Activated naive CD4-positive, alpha-beta T cell treated with anti-CD3 and anti-CD28 coated beads, Interleukin-2, amount 10 ng/mL, durations not matched to agents 7 days and 5 days (primary cell): ENCODE measurements around the gene OSBPL2.

Experiments used
- CTCF ChIA-PET: fragments of 350-600 bp; sonication (Branson Sonifier 250); formaldehyde crosslinking; loops from one replicate; lab custom pipeline; 2021; ENCODE audit warnings: antibody characterized with exemption; lab: Charles Lee
- DNase-seq: peaks from one replicate; pipeline ENCODE4 v3.0.0-alpha.2; 2020
- H3K27ac Mint-ChIP-seq: one replicate; pipeline ENCODE4 v1.8.0; 2021; ENCODE audit warnings: mild to moderate bottlenecking, moderate library complexity, mixed read lengths
- H3K27me3 Mint-ChIP-seq: one replicate; pipeline ENCODE4 v1.8.0; 2021; ENCODE audit warnings: mild to moderate bottlenecking, mixed read lengths
- H3K36me3 Mint-ChIP-seq: one replicate; pipeline ENCODE4 v1.8.0; 2021; ENCODE audit warnings: mixed read lengths
- H3K4me1 Mint-ChIP-seq: one replicate; pipeline ENCODE4 v1.8.0; 2021; ENCODE audit warnings: mixed read lengths
- H3K4me3 Mint-ChIP-seq: one replicate; pipeline ENCODE4 v1.8.0; 2021; ENCODE audit warnings: mild to moderate bottlenecking, moderate library complexity, mixed read lengths
- H3K9me3 Mint-ChIP-seq: one replicate; pipeline ENCODE4 v1.8.0; 2021; ENCODE audit warnings: mixed read lengths

The OSBPL2 gene

DNA sequence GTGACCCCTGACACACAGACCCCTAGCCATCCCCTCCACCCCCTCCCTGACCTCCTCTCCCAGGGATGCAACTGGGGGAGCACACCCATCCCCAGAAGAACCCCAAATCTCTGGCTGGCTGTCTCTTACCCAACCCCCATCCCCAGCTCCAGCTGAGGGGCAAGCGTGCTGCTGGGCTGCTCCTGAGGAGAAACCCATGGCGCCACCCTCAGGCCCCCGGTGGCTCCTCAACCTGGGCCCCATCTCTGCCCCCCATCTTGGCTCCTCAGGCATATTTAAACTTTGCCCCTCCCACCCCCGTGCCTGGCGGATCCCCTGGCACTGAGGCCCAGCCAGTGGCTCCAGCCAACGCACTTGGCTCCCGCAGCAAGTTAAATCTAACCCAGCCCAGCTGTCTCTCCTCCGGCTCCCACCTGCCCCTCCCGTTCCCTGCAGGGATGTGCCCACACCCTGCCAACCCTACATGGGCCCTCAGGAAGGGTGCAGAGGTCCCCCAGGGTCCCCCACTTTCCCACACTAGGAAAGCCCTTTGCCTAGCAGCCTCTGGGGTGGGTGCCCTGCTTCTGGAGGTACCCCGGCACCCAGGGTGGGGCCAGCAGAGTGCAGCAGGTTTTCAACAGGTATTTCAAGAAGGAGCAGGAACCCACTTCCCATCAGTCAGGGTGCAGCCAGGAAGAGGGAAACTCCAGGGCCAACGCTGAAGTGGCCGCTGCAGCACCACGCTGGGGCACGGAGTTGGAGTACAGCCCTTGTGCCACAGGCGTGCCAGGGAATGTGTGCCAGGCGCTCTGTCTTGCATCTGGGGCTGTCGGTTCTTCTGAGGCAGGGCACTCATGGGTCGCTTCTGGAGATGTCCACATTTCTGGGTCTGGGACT lies 5.3 kb upstream of the OSBPL2 start:
- no peak overlapping the region for H3K4me3 Mint-ChIP-seq
- H3K27ac Mint-ChIP-seq, result no peak overlapping the region
- DNase-seq, result no peak
- peaks cover 11% of the 10 kb centered on the region for H3K27me3 Mint-ChIP-seq
- CTCF ChIA-PET, result no interaction called here
- H3K36me3 Mint-ChIP-seq, result no peaks in the 10 kb centered on the region
- peaks cover 5% of the 10 kb centered on the region for H3K4me1 Mint-ChIP-seq
- no peaks in the 10 kb centered on the region for H3K9me3 Mint-ChIP-seq

DNA sequence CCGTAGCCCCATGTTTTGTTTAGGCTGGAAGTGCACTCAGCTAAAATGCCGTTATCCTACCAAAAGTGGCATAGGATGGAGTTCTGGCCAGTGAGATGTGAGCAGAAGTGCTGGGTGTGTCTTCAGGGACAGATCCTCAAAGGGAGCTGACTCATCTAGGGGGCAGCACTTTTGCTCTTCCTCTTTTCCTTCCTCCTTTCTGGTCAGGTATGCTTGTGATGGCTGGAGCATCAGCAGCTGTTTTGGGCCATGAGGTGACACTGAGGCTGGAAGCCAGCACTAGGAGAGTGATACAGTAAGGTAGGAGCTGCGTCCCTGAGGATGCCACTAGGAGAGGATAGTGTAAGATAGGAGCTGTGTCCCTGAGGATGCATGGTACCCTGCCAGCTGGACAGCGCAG lies 4.6 kb upstream of the OSBPL2 start:
- no peak for DNase-seq
- Mint-ChIP-seq H3K36me3 (no peaks in the 10 kb centered on the region), H3K27ac (no peak overlapping the region), H3K4me3 (no peak overlapping the region), H3K27me3 (peaks cover 11% of the 10 kb centered on the region), H3K9me3 (no peaks in the 10 kb centered on the region), H3K4me1 (peaks cover 7% of the 10 kb centered on the region)
- CTCF ChIA-PET, result no interaction called here

DNA sequence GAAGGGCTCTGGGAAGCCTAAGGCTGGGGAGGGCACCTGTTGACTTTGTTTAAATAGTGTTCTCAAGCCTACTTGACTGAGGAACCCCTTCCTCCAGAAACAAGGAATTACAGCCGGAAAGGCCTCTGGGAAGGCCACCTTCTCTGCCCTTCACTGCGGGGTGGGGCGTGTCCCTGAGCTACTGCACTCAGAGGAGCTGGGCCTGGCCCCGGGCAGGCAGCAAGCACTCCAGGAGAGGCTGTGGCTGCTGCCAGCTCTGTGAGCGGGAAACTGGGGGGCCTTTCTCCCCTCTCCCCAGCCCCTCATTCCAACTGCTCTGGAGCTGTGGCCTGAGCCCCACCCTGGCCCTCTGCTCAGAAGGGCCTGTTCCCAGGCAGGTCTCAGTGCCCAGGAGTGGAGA lies 4.0 kb upstream of the OSBPL2 start:
- Mint-ChIP-seq H3K4me3 (no peak overlapping the region), H3K4me1 (peaks cover 11% of the 10 kb centered on the region), H3K27ac (no peak overlapping the region), H3K9me3 (no peaks in the 10 kb centered on the region), H3K27me3 (peaks cover 11% of the 10 kb centered on the region), H3K36me3 (peaks cover 1% of the 10 kb centered on the region)
- CTCF ChIA-PET, result no interaction called here
- DNase-seq, result no peak

DNA sequence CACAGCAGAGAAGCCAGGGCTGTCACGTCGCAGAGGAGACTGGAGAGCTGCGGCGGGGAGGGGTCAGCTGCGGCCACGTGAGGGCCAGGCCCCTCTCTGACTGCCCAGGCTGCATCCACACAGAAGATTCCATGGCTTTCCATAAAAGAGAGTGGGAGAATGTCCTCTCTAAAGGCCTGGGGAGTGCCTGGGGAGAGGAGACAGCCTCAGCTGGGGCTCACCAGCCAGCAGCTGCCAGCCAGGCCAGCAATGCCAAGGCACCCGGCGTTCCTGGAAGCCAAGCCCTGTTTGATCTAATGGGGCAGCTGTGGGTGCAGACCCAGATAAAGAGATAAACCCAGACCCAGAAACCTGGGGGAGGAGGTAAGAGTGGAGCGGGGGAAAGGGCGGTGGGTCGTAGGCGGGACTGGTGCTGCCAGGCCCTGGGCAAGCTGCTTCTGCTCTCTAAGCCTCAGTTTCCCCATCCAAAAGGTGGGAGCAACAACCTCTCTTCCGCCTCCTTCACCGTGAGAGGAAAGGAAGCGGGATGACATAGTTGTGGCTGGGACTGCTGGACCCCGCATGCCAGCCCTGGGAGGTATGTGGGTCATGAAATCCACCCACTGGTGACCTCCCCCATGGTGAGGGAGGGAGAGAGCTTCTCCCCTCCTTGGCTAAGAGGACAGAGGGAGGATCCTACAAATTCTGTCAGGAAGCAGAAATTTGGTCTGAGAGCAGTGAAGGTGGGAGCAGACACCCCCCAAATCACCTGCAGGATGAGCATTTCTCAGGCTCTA lies 3.1 kb upstream of the OSBPL2 start:
- DNase-seq, result no peak
- peaks cover 11% of the 10 kb centered on the region for H3K27me3 Mint-ChIP-seq
- CTCF ChIA-PET, result no interaction called here

DNA sequence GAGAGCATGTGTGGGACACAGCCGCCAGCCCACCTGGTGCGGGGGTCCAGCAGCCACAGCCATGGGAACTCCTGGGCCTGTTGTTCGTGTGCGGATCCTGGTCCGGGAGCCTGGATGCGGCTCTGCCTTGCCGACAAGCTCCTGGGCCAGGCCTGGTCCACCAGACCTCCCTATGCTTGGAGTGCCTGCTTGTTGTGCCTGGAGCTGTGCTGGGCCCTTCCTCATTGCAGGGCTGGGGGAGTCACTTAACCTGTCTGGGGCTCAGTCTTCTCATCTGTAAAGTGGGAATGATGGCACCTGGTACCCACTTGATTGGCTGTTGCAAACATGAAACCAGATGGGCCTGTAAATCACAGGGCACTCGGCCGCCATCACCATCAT lies 2.6 kb upstream of the OSBPL2 start:
- Mint-ChIP-seq H3K36me3 (peaks cover 1% of the 10 kb centered on the region), H3K4me3 (no peak overlapping the region), H3K4me1 (peaks cover 26% of the 10 kb centered on the region), H3K9me3 (no peaks in the 10 kb centered on the region), H3K27ac (no peak overlapping the region), H3K27me3 (peaks cover 11% of the 10 kb centered on the region)
- DNase-seq, result no peak
- CTCF ChIA-PET, result no interaction called here

More for the DNA sequence above, 3.1 kb upstream of the OSBPL2 start:
- no peaks in the 10 kb centered on the region for H3K9me3 Mint-ChIP-seq
- H3K36me3 Mint-ChIP-seq, result peaks cover 1% of the 10 kb centered on the region
- H3K4me3 Mint-ChIP-seq, result no peak overlapping the region
- H3K4me1 Mint-ChIP-seq, result peaks cover 20% of the 10 kb centered on the region
- no peak overlapping the region for H3K27ac Mint-ChIP-seq

DNA sequence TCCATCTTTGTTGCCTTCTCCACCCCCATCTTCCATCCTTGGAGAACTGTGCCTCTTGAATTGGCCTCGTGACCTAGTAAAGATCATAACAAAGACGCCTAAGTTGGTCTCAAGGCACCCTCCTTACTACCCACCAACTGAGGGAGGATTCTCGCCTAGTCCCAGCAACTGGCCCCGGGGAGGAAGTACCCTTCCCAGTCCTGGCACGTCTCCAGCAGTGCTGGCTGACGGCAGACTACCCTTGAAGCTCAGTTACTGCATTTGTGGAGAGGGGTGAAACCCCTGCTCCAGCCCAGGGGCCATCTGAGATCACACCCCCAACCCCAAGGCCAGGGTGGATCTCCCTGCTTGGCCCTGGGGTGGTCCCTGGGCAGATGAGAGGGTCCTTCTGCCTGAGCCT lies 2.1 kb upstream of the OSBPL2 start:
- Mint-ChIP-seq H3K27ac (no peak overlapping the region), H3K4me3 (no peak overlapping the region), H3K9me3 (no peaks in the 10 kb centered on the region), H3K27me3 (peaks cover 11% of the 10 kb centered on the region), H3K36me3 (peaks cover 1% of the 10 kb centered on the region), H3K4me1 (peaks cover 27% of the 10 kb centered on the region)
- DNase-seq, result no peak
- CTCF ChIA-PET, result no interaction called here

DNA sequence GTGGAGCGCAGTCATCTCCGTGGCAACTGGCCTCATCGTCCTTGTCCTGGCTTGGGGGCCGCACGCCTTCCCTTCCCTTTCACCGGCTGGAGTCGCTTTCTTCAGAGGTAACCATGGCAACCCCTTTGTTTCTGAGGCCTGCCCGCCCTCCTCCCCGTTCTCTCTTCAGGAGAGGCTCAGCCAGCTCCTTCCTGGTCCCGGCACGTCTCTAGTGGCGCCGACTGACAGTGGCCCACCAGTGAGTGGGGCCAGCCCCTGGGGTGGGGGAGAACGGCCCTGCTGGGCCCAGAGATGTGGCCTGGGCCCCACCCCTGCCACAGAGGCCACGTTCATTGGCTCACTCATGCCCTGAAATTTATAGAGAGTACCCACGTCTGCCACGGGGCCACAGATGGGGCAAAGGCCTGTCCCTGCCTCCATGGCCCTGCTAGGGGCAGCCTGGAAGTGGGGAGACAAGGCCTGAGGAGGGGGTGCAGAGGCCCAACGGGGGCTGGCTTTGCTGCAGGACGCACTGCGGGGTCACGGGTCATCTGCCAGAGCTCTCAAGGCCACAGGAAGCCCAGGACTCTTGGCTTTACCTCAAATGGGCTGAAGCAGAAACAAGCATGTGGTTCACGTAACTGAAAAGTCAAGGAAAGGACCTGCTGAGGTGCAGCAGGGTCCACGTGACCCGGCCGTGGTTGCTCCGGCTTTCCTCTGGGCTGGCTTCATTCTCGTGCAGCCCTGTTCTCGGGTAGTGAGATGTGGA lies 1.4 kb upstream of the OSBPL2 start:
- CTCF ChIA-PET, result no interaction called here
- Mint-ChIP-seq H3K4me3 (no peak overlapping the region), H3K27me3 (peaks cover 9% of the 10 kb centered on the region), H3K27ac (peak overlapping the region; percentile 24), H3K4me1 (peaks cover 34% of the 10 kb centered on the region), H3K36me3 (peaks cover 6% of the 10 kb centered on the region), H3K9me3 (no peaks in the 10 kb centered on the region)
- DNase-seq, result no peak

DNA sequence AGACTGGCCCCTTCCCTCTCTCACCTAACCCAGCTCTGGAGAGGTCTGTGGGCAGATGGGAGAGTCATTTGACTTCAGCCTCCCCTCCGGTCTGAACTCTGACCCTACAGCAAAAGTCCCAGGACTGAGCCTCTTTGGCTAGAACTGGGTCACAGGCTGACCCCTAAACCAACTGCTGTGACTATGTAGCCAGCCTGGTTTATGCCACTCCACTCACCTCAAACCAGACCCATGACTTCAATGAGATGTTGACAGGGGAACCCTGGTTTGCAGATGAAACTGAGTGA lies 864 bp upstream of the OSBPL2 start:
- H3K4me1 Mint-ChIP-seq, result peaks cover 35% of the 10 kb centered on the region
- peaks cover 4% of the 10 kb centered on the region for H3K27me3 Mint-ChIP-seq
- CTCF ChIA-PET, result no interaction called here

DNA sequence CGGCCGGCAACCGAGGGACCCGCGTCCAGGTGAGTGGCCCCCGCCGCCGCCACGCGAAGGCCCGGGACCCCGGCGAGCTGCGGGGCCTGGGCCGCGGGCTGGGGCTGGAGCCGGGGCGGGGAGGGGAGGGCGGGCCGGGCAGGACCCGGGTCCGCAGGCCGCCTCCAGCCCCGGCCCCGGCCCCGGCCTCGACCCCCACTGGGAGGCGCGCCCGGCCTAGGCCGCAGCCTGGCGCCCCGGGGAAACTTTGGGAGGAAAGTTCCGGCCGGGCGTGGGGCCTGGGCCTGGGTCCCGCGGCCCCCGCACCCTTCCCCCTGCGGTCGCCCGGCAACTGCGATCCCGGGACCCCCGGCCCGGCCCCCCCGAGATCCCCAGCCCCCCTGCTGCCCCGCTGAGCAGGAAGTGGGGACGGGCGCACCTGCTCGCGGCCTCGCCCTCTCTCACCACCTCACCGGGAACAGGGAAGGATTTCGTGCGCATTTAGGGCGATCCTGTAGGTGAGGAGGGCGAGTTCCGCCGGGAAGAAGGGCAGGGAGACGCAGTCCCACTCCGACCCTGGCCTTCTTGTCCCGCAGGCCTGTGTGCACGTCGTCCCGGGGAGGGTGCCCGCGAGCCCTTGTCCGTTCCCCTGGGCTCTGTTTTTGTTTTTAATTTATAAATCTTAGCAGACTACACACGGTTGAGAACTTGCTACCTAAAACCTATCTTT lies 402 bp downstream of the OSBPL2 start:
- Mint-ChIP-seq H3K27me3 (peaks cover 2% of the 10 kb centered on the region), H3K4me1 (peaks cover 35% of the 10 kb centered on the region), H3K36me3 (peaks cover 6% of the 10 kb centered on the region), H3K9me3 (no peaks in the 10 kb centered on the region), H3K27ac (peak overlapping the region; percentile 88), H3K4me3 (peak overlapping the region; percentile 80)
- CTCF ChIA-PET, result no interaction called here
- DNase-seq, result peak; percentile 48

More for the DNA sequence above, 864 bp upstream of the OSBPL2 start:
- no peak for DNase-seq
- peak overlapping the region; percentile 86 for H3K27ac Mint-ChIP-seq
- peaks cover 6% of the 10 kb centered on the region for H3K36me3 Mint-ChIP-seq
- peak overlapping the region; percentile 62 for H3K4me3 Mint-ChIP-seq
- H3K9me3 Mint-ChIP-seq, result no peaks in the 10 kb centered on the region

DNA sequence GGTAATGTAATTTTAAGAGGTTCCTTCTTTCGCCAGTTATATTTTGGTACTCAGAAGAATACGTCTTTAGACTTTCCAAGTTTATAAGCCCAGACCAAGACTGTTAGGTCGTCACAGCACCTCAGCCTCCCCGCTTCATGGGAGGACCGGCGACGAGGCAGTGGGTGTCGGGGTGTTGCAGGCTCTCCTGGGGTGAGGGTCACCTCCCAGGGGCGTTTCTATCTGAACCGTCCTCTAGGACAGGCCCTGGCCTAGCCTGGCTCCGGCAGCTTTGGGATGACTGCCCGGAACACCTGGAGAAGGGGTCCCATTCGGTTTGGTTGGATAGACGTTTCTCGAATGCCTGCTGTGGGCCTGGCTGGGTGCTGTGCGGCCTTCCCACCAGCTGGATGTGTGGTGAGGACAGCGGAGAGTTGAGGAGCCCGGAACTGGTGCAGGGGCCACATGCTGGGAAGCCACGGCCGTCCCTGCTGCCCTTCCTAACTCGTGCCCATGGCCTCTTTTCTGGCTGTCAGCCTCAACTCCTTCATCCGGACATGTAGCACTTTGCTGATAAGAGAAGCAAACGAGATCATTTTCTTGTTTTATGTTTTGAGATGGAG lies 1.1 kb downstream of the OSBPL2 start:
- H3K9me3 Mint-ChIP-seq, result no peaks in the 10 kb centered on the region
- peaks cover 39% of the 10 kb centered on the region for H3K4me1 Mint-ChIP-seq
- no peaks in the 10 kb centered on the region for H3K27me3 Mint-ChIP-seq
- H3K27ac Mint-ChIP-seq, result peak overlapping the region; percentile 88
- DNase-seq, result no peak
- H3K4me3 Mint-ChIP-seq, result peak overlapping the region; percentile 80
- CTCF ChIA-PET, result no interaction called here
- peaks cover 6% of the 10 kb centered on the region for H3K36me3 Mint-ChIP-seq

DNA sequence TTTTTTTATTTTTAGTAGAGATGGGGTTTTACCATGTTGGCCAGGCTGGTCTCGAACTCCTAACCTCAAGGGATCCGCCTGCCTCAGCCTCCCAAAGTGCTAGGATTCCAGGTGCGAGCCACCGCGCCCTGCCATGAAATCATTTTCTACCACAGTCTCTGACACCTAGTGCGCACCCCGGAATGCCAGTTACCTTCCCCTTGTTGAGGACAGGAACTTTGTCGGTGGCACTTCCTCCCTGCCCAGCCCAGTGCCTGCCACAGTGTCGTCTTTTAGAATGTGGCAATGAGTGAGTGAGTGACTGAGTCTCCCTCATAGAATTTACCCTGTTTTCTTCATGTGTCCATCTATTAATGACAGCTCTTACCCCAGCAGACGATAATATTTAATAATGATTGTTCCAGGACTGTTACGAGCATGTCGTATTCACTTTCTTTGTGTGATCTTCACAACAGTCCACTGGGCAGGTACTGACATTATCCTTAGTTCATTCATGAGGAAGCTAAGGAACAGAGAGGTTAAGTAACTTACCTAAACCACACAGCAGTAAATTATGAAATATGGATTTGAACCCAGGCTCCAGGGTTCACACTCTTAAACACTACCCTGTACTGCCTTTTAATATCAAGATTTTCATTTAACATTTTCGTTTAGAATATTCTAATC lies 1.8 kb downstream of the OSBPL2 start:
- H3K27ac Mint-ChIP-seq, result peak overlapping the region; percentile 58
- CTCF ChIA-PET, result no interaction called here
- peak overlapping the region; percentile 80 for H3K4me3 Mint-ChIP-seq
- H3K4me1 Mint-ChIP-seq, result peaks cover 44% of the 10 kb centered on the region
- no peak for DNase-seq
- H3K27me3 Mint-ChIP-seq, result no peaks in the 10 kb centered on the region
- H3K36me3 Mint-ChIP-seq, result peaks cover 6% of the 10 kb centered on the region
- H3K9me3 Mint-ChIP-seq, result no peaks in the 10 kb centered on the region

DNA sequence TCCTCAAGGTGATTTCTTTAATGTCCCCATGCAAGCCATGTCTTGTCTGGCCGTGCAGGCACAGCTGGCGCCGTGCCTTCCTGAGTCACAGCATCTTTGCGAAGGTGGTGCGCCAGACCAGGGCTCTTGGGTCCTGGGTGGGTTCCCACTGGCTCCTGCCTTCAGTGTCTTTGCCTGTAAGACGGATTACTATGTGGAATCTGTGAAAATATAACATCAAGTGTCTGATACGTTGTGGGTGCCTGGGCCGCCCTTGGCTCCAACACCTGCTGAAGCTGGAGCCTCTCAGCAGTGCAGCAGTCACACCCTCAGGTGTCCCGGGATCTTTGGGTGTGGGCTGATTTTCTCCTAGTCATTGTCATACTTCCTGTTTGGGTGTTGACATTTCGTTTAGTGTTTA lies 3.2 kb downstream of the OSBPL2 start:
- Mint-ChIP-seq H3K4me3 (no peak overlapping the region), H3K9me3 (no peaks in the 10 kb centered on the region), H3K27ac (no peak overlapping the region), H3K27me3 (no peaks in the 10 kb centered on the region), H3K4me1 (peaks cover 44% of the 10 kb centered on the region), H3K36me3 (peaks cover 6% of the 10 kb centered on the region)
- CTCF ChIA-PET, result no interaction called here
- no peak for DNase-seq

DNA sequence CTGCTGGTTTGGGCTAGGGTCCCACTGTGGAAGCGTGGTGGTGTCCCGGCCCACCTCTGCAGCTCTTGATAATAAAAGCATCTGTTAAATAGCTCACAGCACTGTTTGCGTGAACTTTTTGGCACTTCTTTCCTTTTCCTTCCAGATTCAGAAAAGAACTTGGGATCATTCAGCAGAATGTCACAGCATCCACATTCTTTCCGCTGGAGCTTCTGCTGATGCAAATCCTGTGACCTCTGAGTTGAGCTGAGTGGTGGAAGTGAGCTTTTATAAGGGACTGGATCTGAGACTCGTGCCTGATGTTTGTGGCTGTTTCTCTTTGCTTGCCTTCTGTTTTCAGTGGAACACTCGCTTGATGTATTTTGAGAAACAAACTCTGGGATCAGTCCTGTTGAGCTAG lies 3.9 kb downstream of the OSBPL2 start:
- H3K9me3 Mint-ChIP-seq, result no peaks in the 10 kb centered on the region
- H3K36me3 Mint-ChIP-seq, result peaks cover 6% of the 10 kb centered on the region
- CTCF ChIA-PET, result no interaction called here
- H3K27me3 Mint-ChIP-seq, result no peaks in the 10 kb centered on the region
- H3K4me3 Mint-ChIP-seq, result no peak overlapping the region
- peaks cover 44% of the 10 kb centered on the region for H3K4me1 Mint-ChIP-seq
- no peak overlapping the region for H3K27ac Mint-ChIP-seq
- DNase-seq, result no peak
